Fibroblast of upper back skin (primary cell): ENCODE measurements around the gene CNTF.

ENCODE experiments used
- DNase-seq: peaks from one replicate; pipeline ENCODE4 v3.0.0-alpha.2; 2013

CNTF gene

GRCh38 chr11:58647866-58648265 is 25.4 kb downstream of the CNTF start:
- no peak for DNase-seq

- no peak for DNase-seq
Observed at GRCh38 chr11:58649623-58650022, 27.2 kb downstream of the CNTF start.

- no peak for DNase-seq
Observed at GRCh38 chr11:58650496-58650895, 28.0 kb downstream of the CNTF start.

GRCh38 chr11:58652726-58653280 is 30.3 kb downstream of the CNTF start:
- DNase-seq = no peak

- peak; percentile 72 for DNase-seq
Observed at GRCh38 chr11:58654079-58654907, 31.8 kb downstream of the CNTF start.

- DNase-seq = no peak
Observed at GRCh38 chr11:58654908-58655296, 32.4 kb downstream of the CNTF start.

- no peak for DNase-seq
Observed at GRCh38 chr11:58656348-58656747, 33.9 kb downstream of the CNTF start.

- DNase-seq = no peak
Observed at GRCh38 chr11:58658623-58659022, 36.2 kb downstream of the CNTF start.

GRCh38 chr11:58659404-58659803 is 36.9 kb downstream of the CNTF start:
- DNase-seq = no peak

- no peak for DNase-seq
Observed at GRCh38 chr11:58659910-58660570, 37.6 kb downstream of the CNTF start.

- no peak for DNase-seq
Observed at GRCh38 chr11:58671983-58672633, 49.6 kb downstream of the CNTF start.

- no peak for DNase-seq
Observed at GRCh38 chr11:58674609-58675008, 52.1 kb downstream of the CNTF start.
